ENCODE results near the gene ZNF606. TPM values are rescaled to one million over a fixed set of nuclear protein-coding genes. Genes with fewer than 3 reads are reported as not detected.
"Not testable (repeated sequence)": the region's sequence is repeated elsewhere in the genome, so short reads cannot be mapped to it uniquely, and the experiment has no call there.

Gene ZNF606
- total and polyA plus RNA-seq, 2 experiments from 2014 or later, result 13.6 to 55.6 TPM

DNA sequence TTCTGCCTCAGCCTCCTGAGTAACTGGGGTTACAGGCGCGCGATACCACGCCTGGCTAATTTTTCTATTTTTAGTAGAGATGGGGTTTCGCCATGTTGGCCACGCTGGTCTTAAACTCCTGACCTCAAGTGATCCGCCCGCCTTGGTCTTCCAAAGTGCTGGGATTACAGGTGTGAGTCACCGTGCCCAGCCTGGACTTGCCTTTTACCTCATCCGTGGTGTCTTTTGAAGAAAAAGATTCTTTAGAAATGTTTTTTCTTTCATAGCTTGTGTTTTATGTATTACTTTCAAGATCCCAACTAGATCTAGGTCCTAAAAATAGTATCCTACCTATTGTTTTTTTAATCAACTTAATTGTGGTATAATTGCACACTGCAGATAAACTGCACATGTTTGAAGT, 6.3 kb upstream of the ZNF606 start:
- peak overlapping the region; percentile 50 for H3K4me3 ChIP-seq

DNA sequence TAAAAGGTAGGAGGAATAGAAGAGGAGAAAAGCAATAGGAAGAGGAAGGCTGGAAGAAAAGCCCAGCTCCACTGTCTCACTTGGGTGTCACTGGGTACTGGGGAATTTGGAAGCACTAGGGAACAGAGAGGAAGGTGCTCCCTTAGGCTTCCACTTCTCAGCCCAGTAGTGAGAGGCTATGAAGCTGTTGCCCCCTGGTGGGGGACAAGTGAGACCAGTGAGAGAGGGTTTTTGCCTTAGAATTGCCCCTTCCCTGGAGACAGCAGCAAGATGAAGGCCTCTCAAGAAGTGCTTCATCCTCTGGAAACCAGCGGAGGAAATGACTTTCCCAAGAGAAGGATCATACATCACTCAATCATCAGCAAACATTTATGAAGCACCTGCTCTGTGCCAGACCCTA, 4.7 kb upstream of the ZNF606 start:
- H3K4me3 Mint-ChIP-seq, result no peak overlapping the region; the same call in 2 of the 3 replicates
- no peak overlapping the region for H3K4me2 ChIP-seq

More for the DNA sequence above, 6.3 kb upstream of the ZNF606 start:
- H2AFZ ChIP-seq; DNase-seq (ENCODE audit: low spot score); H4K20me1 ChIP-seq (replicated peaks; ENCODE audit: insufficient read depth); H3K9me2 ChIP-seq (ENCODE audit: insufficient read depth); H3K27me3 ChIP-seq (ENCODE audit: insufficient read depth); H3K4me1 Mint-ChIP-seq; H3K27ac Mint-ChIP-seq; H3K4me1 ChIP-seq (ENCODE audit: insufficient read depth); H3K27ac ChIP-seq (ENCODE audit: low read depth); ATAC-seq: not testable (repeated sequence)
- H3K27me3 Mint-ChIP-seq (ENCODE audit: insufficient read depth, low read depth, poor library complexity), result peaks cover 15% of the 10 kb centered on the region
- peaks cover 17% of the 10 kb centered on the region for H3K36me3 ChIP-seq (ENCODE audit: insufficient read depth)
- H3F3A ChIP-seq (replicated peaks; ENCODE audit: low read depth), result peaks cover 12% of the 10 kb centered on the region
- peaks cover 22% of the 10 kb centered on the region for H3K79me2 ChIP-seq (replicated peaks; ENCODE audit: insufficient read depth)
- peak overlapping the region; percentile 72 for H3K4me2 ChIP-seq
- peaks cover 88% of the 10 kb centered on the region for H3K9me3 Mint-ChIP-seq
- peak overlapping the region; percentile 66 for H3K4me3 Mint-ChIP-seq
- peaks cover 85% of the 10 kb centered on the region for H3K36me3 Mint-ChIP-seq (ENCODE audit: low read depth)

DNA sequence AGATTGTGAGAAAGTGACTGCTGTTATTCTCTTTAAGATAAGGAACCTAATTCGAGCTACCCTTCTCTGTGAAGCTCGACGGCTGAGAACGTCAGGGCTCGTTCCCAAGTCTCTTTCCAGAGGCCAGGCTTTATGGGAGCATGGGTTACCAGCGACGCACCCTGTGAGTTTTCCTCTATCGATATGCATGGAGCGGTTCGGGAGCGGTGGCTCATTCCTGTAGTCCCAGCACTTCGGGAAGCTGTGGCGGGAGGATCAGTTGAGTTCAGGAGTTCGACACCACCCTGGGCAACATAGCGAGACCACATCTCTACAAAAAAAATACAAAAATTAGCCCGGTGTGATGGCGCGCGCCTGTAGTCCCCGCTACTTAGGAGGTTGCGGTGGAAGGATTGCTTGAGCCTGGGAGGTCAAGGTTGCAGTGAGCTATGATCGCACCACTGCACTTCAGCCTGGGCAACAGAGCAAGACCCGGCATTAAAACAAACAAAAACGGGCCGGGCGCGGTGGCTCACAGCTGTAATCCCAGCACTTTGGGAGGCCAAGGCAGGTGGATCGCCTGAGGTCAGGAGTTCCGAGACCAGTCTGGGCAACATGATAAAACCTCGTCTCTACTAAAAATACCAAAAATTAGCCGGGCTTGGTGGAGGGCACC, 681 bp upstream of the ZNF606 start:
- H3K27me3 Mint-ChIP-seq (ENCODE audit: insufficient read depth, low read depth, poor library complexity), result peaks cover 13% of the 10 kb centered on the region
- peak; percentile 13 for ATAC-seq
- peak overlapping the region; percentile 97 for H2AFZ ChIP-seq
- TF ChIP-seq EZH2phosphoT487 (IDR thresholded peaks at IDR 0.05; ENCODE audit: unreplicated experiment) (no peak), ZNF114 (CRISPR knock-in tag; IDR thresholded peaks at IDR 0.05) (no peak), JUNB (IDR thresholded peaks at IDR 0.05; ENCODE audit: unreplicated experiment) (no peak), CREB1 (CRISPR knock-in tag; IDR thresholded peaks at IDR 0.05; ENCODE audit: low read depth) (no peak), ZNF331 (CRISPR knock-in tag; IDR thresholded peaks at IDR 0.05; ENCODE audit: low read depth) (no peak), EZH2 (IDR thresholded peaks at IDR 0.05; ENCODE audit: low read depth, unreplicated experiment) (no peak)
- TF ChIP-seq, protein P1, sequence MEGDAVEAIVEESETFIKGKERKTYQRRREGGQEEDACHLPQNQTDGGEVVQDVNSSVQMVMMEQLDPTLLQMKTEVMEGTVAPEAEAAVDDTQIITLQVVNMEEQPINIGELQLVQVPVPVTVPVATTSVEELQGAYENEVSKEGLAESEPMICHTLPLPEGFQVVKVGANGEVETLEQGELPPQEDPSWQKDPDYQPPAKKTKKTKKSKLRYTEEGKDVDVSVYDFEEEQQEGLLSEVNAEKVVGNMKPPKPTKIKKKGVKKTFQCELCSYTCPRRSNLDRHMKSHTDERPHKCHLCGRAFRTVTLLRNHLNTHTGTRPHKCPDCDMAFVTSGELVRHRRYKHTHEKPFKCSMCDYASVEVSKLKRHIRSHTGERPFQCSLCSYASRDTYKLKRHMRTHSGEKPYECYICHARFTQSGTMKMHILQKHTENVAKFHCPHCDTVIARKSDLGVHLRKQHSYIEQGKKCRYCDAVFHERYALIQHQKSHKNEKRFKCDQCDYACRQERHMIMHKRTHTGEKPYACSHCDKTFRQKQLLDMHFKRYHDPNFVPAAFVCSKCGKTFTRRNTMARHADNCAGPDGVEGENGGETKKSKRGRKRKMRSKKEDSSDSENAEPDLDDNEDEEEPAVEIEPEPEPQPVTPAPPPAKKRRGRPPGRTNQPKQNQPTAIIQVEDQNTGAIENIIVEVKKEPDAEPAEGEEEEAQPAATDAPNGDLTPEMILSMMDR (conservative IDR thresholded peaks at IDR 0.05; ENCODE audit: low read depth in 2 of 2), result no peak
- TF ChIP-seq, protein P2, sequence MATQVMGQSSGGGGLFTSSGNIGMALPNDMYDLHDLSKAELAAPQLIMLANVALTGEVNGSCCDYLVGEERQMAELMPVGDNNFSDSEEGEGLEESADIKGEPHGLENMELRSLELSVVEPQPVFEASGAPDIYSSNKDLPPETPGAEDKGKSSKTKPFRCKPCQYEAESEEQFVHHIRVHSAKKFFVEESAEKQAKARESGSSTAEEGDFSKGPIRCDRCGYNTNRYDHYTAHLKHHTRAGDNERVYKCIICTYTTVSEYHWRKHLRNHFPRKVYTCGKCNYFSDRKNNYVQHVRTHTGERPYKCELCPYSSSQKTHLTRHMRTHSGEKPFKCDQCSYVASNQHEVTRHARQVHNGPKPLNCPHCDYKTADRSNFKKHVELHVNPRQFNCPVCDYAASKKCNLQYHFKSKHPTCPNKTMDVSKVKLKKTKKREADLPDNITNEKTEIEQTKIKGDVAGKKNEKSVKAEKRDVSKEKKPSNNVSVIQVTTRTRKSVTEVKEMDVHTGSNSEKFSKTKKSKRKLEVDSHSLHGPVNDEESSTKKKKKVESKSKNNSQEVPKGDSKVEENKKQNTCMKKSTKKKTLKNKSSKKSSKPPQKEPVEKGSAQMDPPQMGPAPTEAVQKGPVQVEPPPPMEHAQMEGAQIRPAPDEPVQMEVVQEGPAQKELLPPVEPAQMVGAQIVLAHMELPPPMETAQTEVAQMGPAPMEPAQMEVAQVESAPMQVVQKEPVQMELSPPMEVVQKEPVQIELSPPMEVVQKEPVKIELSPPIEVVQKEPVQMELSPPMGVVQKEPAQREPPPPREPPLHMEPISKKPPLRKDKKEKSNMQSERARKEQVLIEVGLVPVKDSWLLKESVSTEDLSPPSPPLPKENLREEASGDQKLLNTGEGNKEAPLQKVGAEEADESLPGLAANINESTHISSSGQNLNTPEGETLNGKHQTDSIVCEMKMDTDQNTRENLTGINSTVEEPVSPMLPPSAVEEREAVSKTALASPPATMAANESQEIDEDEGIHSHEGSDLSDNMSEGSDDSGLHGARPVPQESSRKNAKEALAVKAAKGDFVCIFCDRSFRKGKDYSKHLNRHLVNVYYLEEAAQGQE (IDR thresholded peaks at IDR 0.05; ENCODE audit: unreplicated experiment), result no peak

More for the DNA sequence above, 4.7 kb upstream of the ZNF606 start:
- Histone ChIP-seq H3K27ac (ENCODE audit: low read depth) (no peak overlapping the region), H3K4me3 (no peak overlapping the region), H3F3A (replicated peaks; ENCODE audit: low read depth) (peaks cover 15% of the 10 kb centered on the region), H3K4me1 (ENCODE audit: insufficient read depth) (peaks cover 5% of the 10 kb centered on the region; the same call in 1 of the 2 replicates), H3K79me2 (replicated peaks; ENCODE audit: insufficient read depth) (peaks cover 33% of the 10 kb centered on the region), H3K9me2 (ENCODE audit: insufficient read depth) (peaks cover 2% of the 10 kb centered on the region; the same call in 1 of the 2 replicates), H4K20me1 (replicated peaks; ENCODE audit: insufficient read depth) (peaks cover 3% of the 10 kb centered on the region; the same call in 1 of the 2 replicates), H3K36me3 (ENCODE audit: insufficient read depth) (peaks cover 17% of the 10 kb centered on the region), H2AFZ (no peak overlapping the region), H3K27me3 (ENCODE audit: insufficient read depth) (no peaks in the 10 kb centered on the region)
- Mint-ChIP-seq H3K27me3 (ENCODE audit: insufficient read depth, low read depth, poor library complexity) (peaks cover 17% of the 10 kb centered on the region), H3K9me3 (peaks cover 84% of the 10 kb centered on the region), H3K27ac (no peak overlapping the region), H3K36me3 (ENCODE audit: low read depth) (peaks cover 84% of the 10 kb centered on the region), H3K4me1 (peaks cover 11% of the 10 kb centered on the region)
- TF ChIP-seq, protein P1 (conservative IDR thresholded peaks at IDR 0.05; ENCODE audit: low read depth in 2 of 2), result peak; percentile 64 to 76
- TF ChIP-seq ZNF331 (CRISPR knock-in tag; IDR thresholded peaks at IDR 0.05; ENCODE audit: low read depth), result no peak
- ATAC-seq (0 out of 3 replicates have a peak, but pooled peaks have one; percentile 1), DNase-seq (ENCODE audit: low spot score) (peak; percentile 81)

More for the DNA sequence above, 681 bp upstream of the ZNF606 start:
- H3K4me1 ChIP-seq (ENCODE audit: insufficient read depth), result peaks cover 18% of the 10 kb centered on the region
- Mint-ChIP-seq H3K27ac (peak overlapping the region; percentile 82), H3K4me3 (peak overlapping the region; percentile 80), H3K36me3 (ENCODE audit: low read depth) (peaks cover 91% of the 10 kb centered on the region), H3K4me1 (peaks cover 21% of the 10 kb centered on the region), H3K9me3 (peaks cover 67% of the 10 kb centered on the region)
- peak overlapping the region; percentile 92 for H3K4me3 ChIP-seq
- DNase-seq (ENCODE audit: low spot score), result peak; percentile 53
- peak overlapping the region; percentile 80 for H3K4me2 ChIP-seq
- H3F3A ChIP-seq (replicated peaks; ENCODE audit: low read depth), result peaks cover 20% of the 10 kb centered on the region
- H3K79me2 ChIP-seq (replicated peaks; ENCODE audit: insufficient read depth), result peaks cover 56% of the 10 kb centered on the region
- H3K27ac ChIP-seq (ENCODE audit: low read depth), result peak overlapping the region; percentile 89
- no peaks in the 10 kb centered on the region for H3K9me2 ChIP-seq (ENCODE audit: insufficient read depth)
- H3K36me3 ChIP-seq (ENCODE audit: insufficient read depth), result peaks cover 22% of the 10 kb centered on the region
- H3K27me3 ChIP-seq (ENCODE audit: insufficient read depth), result no peaks in the 10 kb centered on the region
- H4K20me1 ChIP-seq (replicated peaks; ENCODE audit: insufficient read depth), result peaks cover 9% of the 10 kb centered on the region

Measured in GM23338 (cell line).